Skeletal muscle satellite cell (primary cell): ENCODE data around the gene AUTS2.
"Not testable (repeated sequence)": the region's sequence is repeated elsewhere in the genome, so short reads cannot be mapped to it uniquely, and the experiment has no call there.

Experiments used
- H3K27me3 ChIP-seq: 2 replicates; pipeline ENCODE4 v1.7.0; 2013; ENCODE audit warnings: low read length; ENCODE audit not compliant: control insufficient read depth, insufficient read depth
- H3K36me3 ChIP-seq: 2 replicates; pipeline ENCODE4 v1.7.0; 2013; ENCODE audit warnings: mild to moderate bottlenecking, control low read depth, low read length; ENCODE audit not compliant: insufficient read depth
- H3K4me1 ChIP-seq: 2 replicates; pipeline ENCODE4 v1.7.0; 2013; ENCODE audit warnings: low read length; ENCODE audit not compliant: control insufficient read depth, insufficient read depth
- H3K4me2 ChIP-seq: 2 replicates; pipeline ENCODE4 v1.7.0; 2013; ENCODE audit warnings: mild to moderate bottlenecking, low read length
- H3K4me3 ChIP-seq: 2 replicates; pipeline ENCODE4 v1.7.0; 2013; ENCODE audit warnings: low read length
- H3K9ac ChIP-seq: 2 replicates; pipeline ENCODE4 v1.7.0; 2013; ENCODE audit warnings: mild to moderate bottlenecking, low read depth, low read length, moderate library complexity
- H3K9me3 ChIP-seq: replicated peaks from 2 replicates; pipeline ENCODE4 v1.7.0; 2013; ENCODE audit warnings: mild to moderate bottlenecking, control low read depth, low read length

The AUTS2 gene

GRCh38 chr7:70353330-70353945, 755.2 kb downstream of the AUTS2 start:
- Histone ChIP-seq H3K27me3 (no peaks in the 10 kb centered on the region), H3K9me3 (no peaks in the 10 kb centered on the region), H3K36me3 (no peaks in the 10 kb centered on the region), H3K9ac (no peak overlapping the region), H3K4me2 (no peak overlapping the region), H3K4me1 (no peaks in the 10 kb centered on the region), H3K4me3 (no peak overlapping the region)

GRCh38 chr7:70353946-70354335, 755.7 kb downstream of the AUTS2 start:
- H3K27me3 ChIP-seq, result no peaks in the 10 kb centered on the region
- H3K4me3 ChIP-seq, result no peak overlapping the region
- no peaks in the 10 kb centered on the region for H3K9me3 ChIP-seq
- no peaks in the 10 kb centered on the region for H3K36me3 ChIP-seq
- H3K4me2 ChIP-seq, result no peak overlapping the region
- no peak overlapping the region for H3K9ac ChIP-seq
- H3K4me1 ChIP-seq, result no peaks in the 10 kb centered on the region

DNA sequence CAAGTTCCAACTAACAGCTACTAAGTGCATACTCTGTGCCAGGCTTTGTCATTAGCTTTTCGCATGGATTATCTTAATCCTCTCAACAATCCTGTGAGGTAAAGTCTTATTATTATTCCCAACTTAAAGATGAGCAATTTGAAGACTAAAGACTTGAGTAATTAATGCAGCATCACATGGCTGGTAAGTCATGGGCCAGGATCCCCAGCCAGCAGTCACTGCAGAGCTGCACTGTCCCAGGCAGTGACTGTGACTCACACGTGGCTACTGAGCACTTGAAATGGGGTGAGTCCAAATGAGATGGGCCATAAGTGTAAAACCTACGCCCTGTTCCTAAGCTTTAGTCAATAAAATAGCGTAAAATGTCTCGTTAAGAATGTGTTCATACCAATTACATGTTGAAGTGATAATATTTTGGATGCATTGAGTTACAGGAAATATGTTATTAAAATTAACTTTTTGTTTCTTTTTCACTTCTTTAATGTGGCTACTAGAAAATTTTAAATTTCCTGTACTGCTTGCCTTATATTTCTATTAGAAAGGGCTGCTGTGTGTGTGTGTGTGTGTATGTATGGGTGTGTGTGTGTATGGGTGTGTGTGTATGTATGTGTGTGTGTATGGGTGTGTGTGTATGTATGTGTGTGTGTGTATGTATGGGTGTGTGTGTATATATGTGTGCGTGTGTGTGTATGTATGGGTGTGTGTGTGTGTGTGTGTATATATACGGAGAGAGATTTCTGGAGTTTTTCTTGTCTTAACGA, 756.3 kb downstream of the AUTS2 start:
- H3K9ac ChIP-seq, result no peak overlapping the region
- H3K4me2 ChIP-seq, result no peak overlapping the region
- no peak overlapping the region for H3K4me3 ChIP-seq
- H3K4me1 ChIP-seq, result no peaks in the 10 kb centered on the region
- H3K27me3 ChIP-seq, result no peaks in the 10 kb centered on the region
- no peaks in the 10 kb centered on the region for H3K9me3 ChIP-seq
- no peaks in the 10 kb centered on the region for H3K36me3 ChIP-seq

DNA sequence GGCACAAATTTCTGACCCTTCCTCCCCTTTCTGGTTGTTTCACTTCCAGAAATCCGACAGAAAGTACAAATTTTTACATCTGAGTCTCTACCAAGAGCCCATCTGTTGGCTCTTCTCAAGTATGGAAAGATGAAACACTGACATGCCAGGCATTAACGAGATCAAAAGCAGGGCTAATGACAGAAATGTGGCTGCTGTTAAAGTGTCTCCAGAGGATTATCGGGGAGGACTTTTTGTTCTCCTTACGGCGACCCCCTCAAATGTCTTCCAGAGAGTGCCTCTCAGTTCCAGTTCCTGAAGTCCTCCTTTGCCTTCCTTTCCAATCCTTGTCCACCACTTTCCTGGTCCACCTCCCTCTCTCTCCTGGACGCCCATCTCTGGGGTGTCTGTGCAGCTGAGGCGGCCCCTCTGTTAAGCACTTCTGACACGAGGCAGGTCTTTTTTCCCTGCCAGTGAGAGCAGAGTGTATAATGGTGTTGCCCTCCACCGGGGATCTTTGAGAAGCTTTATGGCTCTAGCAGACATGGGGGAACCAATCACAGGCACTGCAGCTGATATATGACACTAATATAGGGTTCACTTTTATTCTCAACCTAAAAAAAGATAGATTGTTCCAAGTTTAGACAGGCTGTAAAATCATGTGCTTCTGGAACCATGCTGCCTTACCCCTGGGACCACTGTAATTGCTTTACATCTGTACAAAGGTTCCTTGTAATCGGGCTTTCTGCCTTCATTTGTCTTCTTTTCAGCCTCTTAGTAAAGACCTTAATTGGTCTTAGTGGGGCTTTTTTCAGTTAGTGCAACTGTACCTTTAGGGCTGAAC, 757.1 kb downstream of the AUTS2 start:
- Histone ChIP-seq H3K4me3 (no peak overlapping the region), H3K27me3 (no peaks in the 10 kb centered on the region), H3K4me2 (no peak overlapping the region), H3K9me3 (no peaks in the 10 kb centered on the region), H3K36me3 (no peaks in the 10 kb centered on the region), H3K4me1 (no peaks in the 10 kb centered on the region), H3K9ac (no peak overlapping the region)

DNA sequence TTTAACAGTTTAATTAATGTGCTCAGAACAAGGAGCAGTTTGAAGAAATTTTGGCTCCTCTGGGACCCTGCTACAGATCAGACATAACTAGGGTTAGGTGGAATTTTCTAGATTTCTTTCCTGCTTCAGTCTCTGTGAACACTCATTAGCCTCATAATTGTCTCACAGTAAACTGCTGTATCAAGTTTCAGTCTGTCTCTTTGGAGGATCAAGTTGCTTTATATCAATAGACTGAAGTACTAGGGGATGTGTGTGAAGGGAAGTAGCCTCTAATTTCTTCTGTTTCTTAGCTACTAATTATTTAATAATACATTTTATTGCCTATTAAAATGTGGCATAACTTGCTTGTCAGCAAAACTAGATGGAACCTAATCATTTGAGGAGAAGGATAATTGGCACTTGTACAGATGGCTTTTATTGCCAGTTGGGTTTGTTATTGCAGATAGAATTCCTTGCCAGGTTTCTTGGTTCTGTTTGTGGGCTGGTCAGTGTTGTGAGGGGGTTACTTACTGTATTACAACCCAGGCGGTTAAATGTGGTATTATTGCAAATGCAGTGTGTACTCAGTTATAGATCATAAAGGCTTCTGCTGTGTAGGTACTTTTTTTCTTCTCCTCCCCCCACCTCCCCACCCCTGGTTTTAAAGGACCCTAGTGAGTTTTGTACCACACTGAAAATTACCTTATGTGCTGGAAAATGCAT, 758.0 kb downstream of the AUTS2 start:
- Histone ChIP-seq H3K9ac (no peak overlapping the region), H3K9me3 (no peaks in the 10 kb centered on the region), H3K36me3 (no peaks in the 10 kb centered on the region), H3K4me1 (no peaks in the 10 kb centered on the region), H3K4me2 (no peak overlapping the region), H3K27me3 (no peaks in the 10 kb centered on the region), H3K4me3 (no peak overlapping the region)

DNA sequence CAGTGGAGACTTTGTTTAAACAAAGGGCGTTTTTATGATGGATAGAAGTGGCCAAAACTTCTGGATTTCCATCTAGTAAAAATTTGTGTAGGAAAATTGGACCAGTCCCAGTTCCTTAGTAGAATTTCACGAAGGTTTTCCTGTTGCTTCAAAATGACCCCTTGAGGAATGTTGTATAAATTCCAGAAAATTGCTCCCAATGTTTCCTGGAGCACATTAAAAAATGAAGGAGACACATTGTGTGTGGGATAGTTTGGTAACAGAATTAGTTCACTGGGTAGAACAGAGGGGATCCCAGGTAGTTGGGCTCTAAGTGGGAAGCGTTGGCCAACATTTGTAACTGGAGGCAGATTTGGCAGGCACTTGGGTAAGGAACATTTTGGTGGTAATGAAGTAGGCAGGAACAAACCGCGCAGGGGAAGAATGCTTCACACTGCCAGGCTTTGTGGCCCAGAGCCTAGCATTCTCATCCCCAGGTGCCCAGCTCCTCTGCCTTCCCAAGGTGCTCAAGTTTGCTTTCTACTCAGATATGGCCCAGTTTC, 758.6 kb downstream of the AUTS2 start:
- Histone ChIP-seq H3K4me2 (no peak overlapping the region), H3K36me3 (no peaks in the 10 kb centered on the region), H3K4me3 (no peak overlapping the region), H3K9me3 (no peaks in the 10 kb centered on the region), H3K9ac (no peak overlapping the region), H3K27me3 (no peaks in the 10 kb centered on the region), H3K4me1 (no peaks in the 10 kb centered on the region)

DNA sequence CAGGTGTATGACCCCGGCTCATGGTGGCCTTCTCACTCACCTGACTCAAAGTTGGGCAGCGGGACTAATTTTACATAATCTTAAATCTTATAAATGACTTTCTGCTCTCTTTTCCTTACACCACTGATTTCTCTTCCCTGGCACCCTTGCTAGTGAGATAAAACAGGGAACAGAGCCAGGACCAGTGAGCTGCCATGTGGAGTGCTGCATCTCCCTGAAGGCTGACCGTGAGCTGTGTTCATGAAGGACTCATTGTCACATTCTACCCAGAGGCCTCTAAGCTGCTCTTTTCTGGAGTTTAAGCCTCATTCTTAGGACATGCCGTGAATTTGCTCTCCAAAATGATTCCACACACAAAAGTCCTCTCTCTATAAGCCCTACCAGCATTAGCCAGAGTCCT, 762.3 kb downstream of the AUTS2 start:
- Histone ChIP-seq H3K4me1 (no peaks in the 10 kb centered on the region), H3K4me3 (no peak overlapping the region), H3K27me3 (no peaks in the 10 kb centered on the region), H3K4me2 (no peak overlapping the region), H3K9ac (no peak overlapping the region), H3K36me3 (no peaks in the 10 kb centered on the region), H3K9me3 (no peaks in the 10 kb centered on the region)

DNA sequence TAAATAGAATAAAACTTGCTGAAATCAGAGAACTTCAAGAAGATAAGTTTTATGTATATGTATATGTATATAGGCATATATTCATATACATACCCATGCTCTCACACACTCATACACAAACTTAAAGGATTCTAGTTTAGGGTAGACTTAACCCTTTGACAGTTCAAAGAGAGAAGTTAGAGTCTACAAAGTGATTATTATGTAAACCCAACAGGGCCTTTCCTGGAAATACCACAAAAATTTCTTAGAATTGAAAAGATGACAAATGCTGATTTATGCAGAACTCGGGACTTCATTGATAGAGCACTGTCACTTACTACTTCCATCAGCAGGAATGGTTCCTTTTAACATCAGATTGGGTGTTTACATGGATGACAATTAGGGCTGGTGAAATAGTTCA, 763.5 kb downstream of the AUTS2 start:
- H3K9ac ChIP-seq, result no peak overlapping the region
- H3K4me2 ChIP-seq, result no peak overlapping the region
- no peaks in the 10 kb centered on the region for H3K4me1 ChIP-seq
- no peak overlapping the region for H3K4me3 ChIP-seq
- H3K27me3 ChIP-seq, result no peaks in the 10 kb centered on the region
- no peaks in the 10 kb centered on the region for H3K36me3 ChIP-seq
- H3K9me3 ChIP-seq, result no peaks in the 10 kb centered on the region

- H3K27me3 ChIP-seq, H3K4me2 ChIP-seq, H3K9ac ChIP-seq, H3K4me3 ChIP-seq, H3K4me1 ChIP-seq, H3K36me3 ChIP-seq, H3K9me3 ChIP-seq: not testable (repeated sequence)
Observed at GRCh38 chr7:70364393-70364792, 766.1 kb downstream of the AUTS2 start.

- H3K36me3 ChIP-seq, result no peaks in the 10 kb centered on the region
- H3K4me2 ChIP-seq, result no peak overlapping the region
- H3K4me3 ChIP-seq, result no peak overlapping the region
- H3K9ac ChIP-seq, result no peak overlapping the region
- H3K9me3 ChIP-seq, result no peaks in the 10 kb centered on the region
- H3K4me1 ChIP-seq, result no peaks in the 10 kb centered on the region
- H3K27me3 ChIP-seq, result no peaks in the 10 kb centered on the region
Observed at GRCh38 chr7:70371652-70372051, 773.4 kb downstream of the AUTS2 start.
